Kidney glomerular epithelial cell (primary cell): ENCODE measurements around the gene CABCOCO1.
"Not testable (repeated sequence)": the region's sequence is repeated elsewhere in the genome, so short reads cannot be mapped to it uniquely, and the experiment has no call there.

Source experiments
- DNase-seq: peaks from one replicate; lab custom pipeline; 2025; lab: John Stamatoyannopoulos, UW

Gene CABCOCO1

GRCh38 chr10:61712105-61712504 is 49.4 kb downstream of the CABCOCO1 start:
- not testable (repeated sequence) for DNase-seq

- DNase-seq: not testable (repeated sequence)
Observed at GRCh38 chr10:61719475-61719874, 56.7 kb downstream of the CABCOCO1 start.

GRCh38 chr10:61719906-61720305 is 57.2 kb downstream of the CABCOCO1 start:
- no peak for DNase-seq

- DNase-seq: no peak
Observed at GRCh38 chr10:61721431-61721830, 58.7 kb downstream of the CABCOCO1 start.

GRCh38 chr10:61725221-61725620 is 62.5 kb downstream of the CABCOCO1 start:
- DNase-seq: not testable (repeated sequence)

- no peak for DNase-seq
Observed at GRCh38 chr10:61729596-61729995, 66.9 kb downstream of the CABCOCO1 start.

GRCh38 chr10:61730671-61731070 is 67.9 kb downstream of the CABCOCO1 start:
- no peak for DNase-seq

GRCh38 chr10:61731638-61732037 is 68.9 kb downstream of the CABCOCO1 start:
- DNase-seq: no peak

GRCh38 chr10:61732629-61733278 is 70.0 kb downstream of the CABCOCO1 start:
- DNase-seq: no peak

GRCh38 chr10:61733358-61733940 is 70.7 kb downstream of the CABCOCO1 start:
- DNase-seq: peak; percentile 47

GRCh38 chr10:61735882-61736281 is 73.2 kb downstream of the CABCOCO1 start:
- no peak for DNase-seq

GRCh38 chr10:61737455-61737854 is 74.7 kb downstream of the CABCOCO1 start:
- DNase-seq: not testable (repeated sequence)

GRCh38 chr10:61742812-61743211 is 80.1 kb downstream of the CABCOCO1 start:
- DNase-seq: no peak

GRCh38 chr10:61744469-61744868 is 81.7 kb downstream of the CABCOCO1 start:
- no peak for DNase-seq

GRCh38 chr10:61746377-61746776 is 83.6 kb downstream of the CABCOCO1 start:
- no peak for DNase-seq

GRCh38 chr10:61747307-61747706 is 84.6 kb downstream of the CABCOCO1 start:
- DNase-seq: no peak

- no peak for DNase-seq
Observed at GRCh38 chr10:61749291-61749690, 86.6 kb downstream of the CABCOCO1 start.

- DNase-seq: peak; percentile 27
Observed at GRCh38 chr10:61750943-61751471, 88.3 kb downstream of the CABCOCO1 start.

- DNase-seq: no peak
Observed at GRCh38 chr10:61751599-61751998, 88.9 kb downstream of the CABCOCO1 start.

- peak; percentile 95 for DNase-seq
Observed at GRCh38 chr10:61752111-61753011, 89.6 kb downstream of the CABCOCO1 start.

GRCh38 chr10:61753453-61753852 is 90.7 kb downstream of the CABCOCO1 start:
- DNase-seq: no peak
